NCI-H2171 (cell line): ENCODE data around the gene ADIPOR1.

Source experiments
- DNase-seq: peaks from one replicate; lab custom pipeline; 2025; lab: John Stamatoyannopoulos, UW

ADIPOR1 gene

GRCh38 chr1:202972046-202972445 lies 13.9 kb upstream of the ADIPOR1 start:
- no peak for DNase-seq

GRCh38 chr1:202968895-202969295 lies 10.8 kb upstream of the ADIPOR1 start:
- DNase-seq: peak; percentile 3

- DNase-seq: no peak
These were observed 10.2 kb upstream of the ADIPOR1 start for GRCh38 chr1:202968351-202968750.

- no peak for DNase-seq
These were observed 9.7 kb upstream of the ADIPOR1 start for GRCh38 chr1:202967684-202968281.

GRCh38 chr1:202966006-202966898 lies 8.1 kb upstream of the ADIPOR1 start:
- no peak for DNase-seq

DNA sequence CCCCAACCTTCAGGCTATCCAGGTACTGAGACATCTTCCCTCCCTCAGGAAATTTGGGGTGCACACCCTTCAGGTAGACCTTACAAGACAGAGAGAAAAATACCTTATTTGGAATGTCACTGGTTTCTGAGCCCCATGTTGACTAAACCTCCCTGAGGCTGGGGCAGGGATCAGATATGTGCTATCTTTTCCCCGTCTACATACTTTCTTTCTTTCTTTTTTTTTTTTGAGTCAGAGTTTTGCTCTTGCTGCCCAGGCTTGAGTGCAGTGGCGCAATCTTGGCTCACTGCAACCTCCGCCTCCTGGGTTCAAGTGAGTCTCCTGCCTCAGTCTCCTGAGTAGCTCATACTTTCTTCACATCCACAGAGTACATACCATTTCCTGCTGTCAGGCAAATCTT lies 7.3 kb upstream of the ADIPOR1 start:
- no peak for DNase-seq

DNA sequence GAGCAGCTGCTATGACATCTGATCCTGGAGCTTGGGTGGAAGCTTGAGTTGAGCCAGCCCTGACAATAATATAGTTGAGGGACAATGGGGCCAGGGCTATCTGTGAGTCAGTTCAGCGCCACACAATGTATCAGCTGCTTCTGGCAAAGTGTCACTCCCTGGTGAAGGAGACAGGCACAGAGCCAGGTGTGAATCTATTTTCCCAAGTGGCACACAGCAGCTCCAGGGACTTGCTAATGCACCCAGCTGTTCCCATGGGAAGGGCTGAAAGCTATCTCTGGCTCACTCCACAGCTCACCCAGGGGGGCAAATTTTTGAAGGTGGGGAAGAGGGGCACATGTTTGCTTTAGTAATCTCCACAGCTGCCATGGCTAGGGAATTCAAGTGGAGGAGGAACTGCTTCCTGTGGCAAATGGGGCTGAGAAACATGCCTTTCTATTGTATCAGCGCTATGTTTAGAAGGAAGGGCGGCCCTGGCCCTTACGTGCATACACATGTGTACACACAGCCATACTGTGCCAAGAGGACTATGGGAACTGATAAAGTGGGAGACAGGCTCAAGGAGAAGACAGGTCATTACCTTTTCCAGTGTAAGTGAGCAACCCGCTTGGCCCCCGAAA lies 6.8 kb upstream of the ADIPOR1 start:
- DNase-seq: peak; percentile 87

GRCh38 chr1:202961220-202961880 lies 3.2 kb upstream of the ADIPOR1 start:
- peak; percentile 48 for DNase-seq

DNA sequence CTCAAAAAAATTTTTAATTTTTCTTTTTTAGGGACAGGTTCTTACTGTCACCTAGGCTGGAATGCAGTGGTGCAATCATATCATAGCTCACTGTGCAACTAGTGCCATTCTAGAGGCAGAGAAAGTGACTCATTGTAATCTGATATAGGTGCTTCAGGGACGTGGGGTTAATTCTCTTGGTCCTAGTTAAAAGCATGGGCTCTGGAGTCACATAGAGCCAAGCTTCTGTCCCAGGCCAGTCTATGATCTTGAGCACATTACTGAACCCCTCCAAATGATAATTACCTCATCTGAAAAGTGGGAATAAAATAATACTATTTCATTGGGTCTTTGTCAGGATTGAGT lies 1.1 kb upstream of the ADIPOR1 start:
- peak; percentile 1 for DNase-seq

DNA sequence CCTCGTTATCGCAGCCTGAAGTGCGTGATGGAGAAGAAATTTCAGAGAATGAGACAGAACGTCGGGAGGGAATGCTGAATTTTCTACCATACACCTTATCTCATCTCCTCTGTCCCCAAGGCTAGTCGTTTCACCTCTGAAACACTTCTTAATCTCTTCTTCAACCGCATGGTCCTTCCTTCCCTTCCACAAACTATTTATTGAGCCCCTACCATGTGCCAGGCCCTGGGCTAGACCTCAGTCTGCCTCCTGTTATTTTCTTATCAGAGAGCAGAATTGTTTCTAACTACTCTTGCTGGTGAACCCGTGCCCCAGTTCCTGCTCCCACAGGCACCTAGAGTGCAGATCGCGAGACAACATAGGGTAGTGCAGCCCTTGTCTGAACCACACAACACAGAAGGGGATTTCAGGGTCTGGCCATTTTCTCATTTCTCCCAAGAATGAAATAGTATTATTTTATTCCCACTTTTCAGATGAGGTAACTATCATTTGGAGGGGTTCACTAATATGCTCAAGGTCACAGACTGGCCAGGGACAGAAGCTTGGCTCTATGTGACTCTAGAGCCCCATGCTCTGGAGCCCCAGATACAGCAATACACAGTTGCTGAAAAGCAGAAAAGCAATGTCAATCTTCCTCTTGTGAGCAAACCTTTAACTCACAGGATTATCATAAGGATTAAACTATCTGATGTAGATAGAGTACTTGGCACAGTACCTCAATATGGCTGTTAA lies 598 bp upstream of the ADIPOR1 start:
- no peak for DNase-seq

GRCh38 chr1:202956969-202957368 lies 1.1 kb downstream of the ADIPOR1 start:
- no peak for DNase-seq

DNA sequence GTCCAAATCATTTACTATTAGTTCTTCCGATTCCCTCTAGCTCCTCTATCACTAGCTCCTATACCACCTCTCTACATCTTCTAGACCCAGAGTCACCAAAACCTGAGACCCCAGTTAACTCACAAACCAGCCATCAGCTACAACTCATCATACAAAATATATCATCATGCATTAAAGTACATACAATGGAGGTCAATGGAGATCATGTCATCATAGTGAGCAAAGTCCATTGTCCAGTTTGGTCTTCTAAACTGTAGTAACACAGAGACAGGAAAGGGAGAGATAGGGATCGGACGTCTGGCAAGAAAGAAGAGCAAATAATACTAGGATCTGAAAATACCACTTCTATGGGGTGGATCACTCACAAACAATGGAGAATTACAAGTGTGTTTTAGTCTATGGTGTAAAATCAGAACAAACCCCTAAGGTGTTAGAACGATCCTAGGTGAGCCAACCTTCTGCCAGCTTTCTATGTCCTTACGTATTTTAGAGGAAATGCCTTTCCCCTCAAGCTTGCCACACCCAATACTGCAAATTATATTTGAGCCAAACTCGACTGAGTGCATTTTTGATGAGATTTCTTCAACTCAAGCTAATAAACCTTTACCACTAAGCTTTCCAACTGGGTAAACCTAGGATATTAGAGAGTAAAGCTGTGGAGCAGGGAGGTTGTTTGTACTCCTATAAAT lies 3.9 kb downstream of the ADIPOR1 start:
- DNase-seq: no peak

DNA sequence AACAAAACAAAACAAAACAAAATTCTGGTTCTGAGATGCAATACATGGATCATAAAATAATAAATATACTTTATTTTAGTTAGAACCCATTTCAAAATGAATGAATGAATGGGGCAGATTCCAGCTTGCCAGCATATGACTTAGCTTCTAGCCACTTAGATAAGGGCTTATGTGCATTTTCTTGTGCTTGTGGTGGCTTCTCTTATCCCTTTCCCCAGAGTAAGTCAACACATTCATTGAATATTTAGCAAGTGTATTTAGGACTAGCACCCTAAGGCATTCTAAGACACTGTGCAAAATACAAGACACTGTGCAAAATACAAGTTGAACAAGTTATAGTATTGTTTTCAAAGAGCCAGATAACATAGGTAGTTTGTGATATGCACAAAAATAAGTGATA lies 4.7 kb downstream of the ADIPOR1 start:
- no peak for DNase-seq

DNA sequence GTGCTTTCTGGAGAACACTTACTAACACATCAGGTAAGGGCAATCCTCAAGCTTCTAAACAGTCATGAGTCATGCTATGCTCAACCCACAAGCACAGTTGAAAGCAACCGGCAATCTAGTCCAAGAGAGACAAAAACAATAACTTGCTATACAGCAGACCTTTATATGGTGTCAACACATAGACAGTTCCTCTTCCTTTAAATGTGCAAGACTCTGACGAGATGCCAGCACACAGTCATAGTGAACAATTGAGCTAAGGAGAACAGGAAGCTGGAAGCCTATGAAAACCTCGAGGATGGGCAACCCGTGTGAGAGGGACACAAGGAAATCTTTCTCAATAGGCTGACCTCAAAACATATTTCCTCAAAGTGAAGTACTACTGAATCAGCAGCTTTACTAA lies 5.3 kb downstream of the ADIPOR1 start:
- DNase-seq: no peak

DNA sequence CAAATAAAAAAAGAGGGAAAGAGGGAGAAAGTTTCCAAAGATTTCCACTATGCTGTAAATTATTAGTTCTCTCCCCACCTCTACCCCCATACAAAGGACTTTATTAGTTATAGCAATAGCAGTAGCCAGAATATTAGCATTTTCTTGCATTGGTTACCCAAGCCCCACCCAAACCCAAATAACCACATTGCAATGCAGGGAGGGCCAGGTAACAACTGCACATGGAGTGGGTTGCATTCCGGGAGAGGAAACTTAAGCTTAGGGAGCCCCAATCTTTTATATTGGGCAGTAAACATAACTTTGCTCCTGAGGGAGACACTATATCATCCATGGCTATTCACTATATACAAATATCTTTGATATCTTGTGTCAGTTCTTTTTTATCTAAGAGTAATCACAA lies 6.0 kb downstream of the ADIPOR1 start:
- DNase-seq: no peak

DNA sequence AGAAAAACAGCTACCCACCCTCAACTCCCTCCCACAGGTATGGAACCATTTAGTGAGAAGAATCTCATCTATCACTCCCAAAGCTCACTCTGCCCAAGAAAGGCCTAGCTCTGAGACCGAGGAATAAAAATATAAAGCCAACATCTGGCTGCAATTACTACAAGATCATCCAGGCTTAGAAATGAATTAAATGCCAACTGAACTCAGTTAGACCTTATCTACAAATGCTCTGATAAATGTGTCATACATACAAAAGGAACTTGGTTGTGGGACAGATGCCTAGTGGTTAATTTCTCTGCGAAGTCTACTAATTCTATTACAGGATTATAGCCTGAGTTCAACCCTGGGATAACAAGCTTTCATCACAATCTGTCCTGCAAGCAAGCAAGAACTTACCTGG lies 6.7 kb downstream of the ADIPOR1 start:
- DNase-seq: no peak

- no peak for DNase-seq
These were observed 12.6 kb downstream of the ADIPOR1 start for GRCh38 chr1:202945483-202945882.

DNA sequence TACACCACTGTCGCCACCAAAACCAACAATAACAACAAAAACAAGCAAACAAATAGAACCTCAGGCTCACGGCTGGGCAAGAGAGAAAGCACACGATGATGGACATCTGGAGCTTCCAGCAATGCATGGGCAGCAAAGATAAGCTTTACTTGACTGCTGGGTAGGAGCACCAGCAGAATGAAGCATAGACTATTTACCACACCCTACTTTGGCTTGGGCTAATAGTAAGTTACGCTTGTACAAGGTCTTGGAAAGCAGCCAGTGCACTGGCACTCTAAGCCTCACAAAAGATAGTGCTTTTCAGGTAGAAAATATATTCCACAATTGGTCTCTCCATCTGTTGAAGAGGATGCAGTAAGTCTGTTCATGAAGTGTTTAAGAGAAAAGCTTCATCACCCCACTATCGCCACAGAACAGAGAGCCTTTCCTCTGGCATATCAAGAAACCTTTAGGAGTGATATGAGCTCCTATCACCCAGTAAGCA lies 13.6 kb downstream of the ADIPOR1 start:
- no peak for DNase-seq

DNA sequence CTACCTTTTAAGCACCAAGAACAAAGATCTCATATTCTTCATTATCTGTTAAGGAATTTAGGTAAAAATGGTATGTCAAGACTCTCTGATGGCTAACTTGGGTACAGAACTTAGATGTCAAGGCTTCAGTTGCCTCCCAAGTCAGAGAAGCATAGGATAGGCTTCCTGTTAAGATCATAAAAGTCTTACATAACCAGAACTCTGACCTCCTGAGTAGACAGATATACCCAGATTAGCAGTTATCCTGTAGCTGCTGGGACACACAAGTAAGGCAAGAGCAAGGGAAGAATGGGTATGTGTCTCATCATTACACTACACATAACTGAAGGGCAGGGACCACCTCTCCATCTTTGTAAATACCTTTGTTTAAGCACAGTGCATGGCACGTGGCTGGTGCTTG lies 15.7 kb downstream of the ADIPOR1 start:
- no peak for DNase-seq

GRCh38 chr1:202941372-202941771 lies 16.7 kb downstream of the ADIPOR1 start:
- no peak for DNase-seq

- no peak for DNase-seq
These were observed 17.6 kb downstream of the ADIPOR1 start for GRCh38 chr1:202940561-202940960.
